Left hindlimb (tissue), 1 donor: ENCODE results near the gene MYH15.

Experiments
- DNase-seq: peaks from one replicate; pipeline ENCODE4 v3.0.0-alpha.2; 2018

The MYH15 gene

DNA sequence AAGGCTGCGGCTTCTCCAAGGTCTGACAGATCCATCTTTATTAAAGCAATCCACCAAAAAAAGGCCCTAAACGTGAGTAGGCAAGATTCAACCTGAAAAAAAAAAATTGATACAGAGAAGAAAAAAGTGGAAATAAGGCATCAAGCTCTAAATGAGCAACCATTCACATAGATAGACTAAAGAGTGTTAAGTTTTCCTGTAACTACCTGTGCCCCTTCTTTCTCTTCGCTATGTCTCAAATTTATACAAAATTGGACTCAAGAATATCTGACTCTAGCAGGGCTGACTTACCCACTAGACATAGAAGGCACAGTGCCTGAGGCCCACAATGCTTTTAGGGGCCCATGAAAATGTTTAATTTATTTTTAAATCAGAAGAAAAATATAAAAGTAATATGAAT, at the start of gene MYH15:
TSS of gene MYH15 (minus strand) at position 101 of the 400 bp plus-strand sequence. CDS start at position 35, 66 bp downstream.
- no peak for DNase-seq

DNA sequence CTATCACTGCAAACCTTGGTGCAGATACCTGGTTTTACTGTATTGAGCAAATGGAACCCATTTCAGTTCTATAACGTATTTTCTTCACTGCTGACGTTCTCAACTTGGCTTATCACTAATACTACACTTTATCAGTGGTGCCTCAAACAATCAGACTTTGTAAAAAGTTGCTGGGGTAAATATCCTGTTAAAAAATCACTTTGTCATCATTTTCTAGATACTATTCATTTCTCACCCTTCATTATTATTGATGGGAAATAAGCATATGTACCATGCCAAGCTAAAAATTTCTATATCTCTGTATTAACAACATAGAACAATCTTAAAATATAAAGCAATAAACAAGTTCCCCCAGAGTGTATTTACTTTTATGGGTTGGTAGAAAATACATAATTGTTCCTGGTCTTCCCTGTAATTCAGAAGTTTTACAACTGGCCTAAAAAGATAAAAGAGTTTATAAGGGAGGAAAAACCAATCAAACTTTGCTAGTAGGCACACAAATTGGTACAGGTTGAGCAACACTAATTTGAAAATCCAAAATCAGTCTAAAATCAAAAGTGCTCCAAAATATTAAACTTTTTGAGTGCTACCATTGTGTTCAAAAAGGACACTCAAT, 45.7 kb upstream of the MYH15 start:
- DNase-seq: no peak

DNA sequence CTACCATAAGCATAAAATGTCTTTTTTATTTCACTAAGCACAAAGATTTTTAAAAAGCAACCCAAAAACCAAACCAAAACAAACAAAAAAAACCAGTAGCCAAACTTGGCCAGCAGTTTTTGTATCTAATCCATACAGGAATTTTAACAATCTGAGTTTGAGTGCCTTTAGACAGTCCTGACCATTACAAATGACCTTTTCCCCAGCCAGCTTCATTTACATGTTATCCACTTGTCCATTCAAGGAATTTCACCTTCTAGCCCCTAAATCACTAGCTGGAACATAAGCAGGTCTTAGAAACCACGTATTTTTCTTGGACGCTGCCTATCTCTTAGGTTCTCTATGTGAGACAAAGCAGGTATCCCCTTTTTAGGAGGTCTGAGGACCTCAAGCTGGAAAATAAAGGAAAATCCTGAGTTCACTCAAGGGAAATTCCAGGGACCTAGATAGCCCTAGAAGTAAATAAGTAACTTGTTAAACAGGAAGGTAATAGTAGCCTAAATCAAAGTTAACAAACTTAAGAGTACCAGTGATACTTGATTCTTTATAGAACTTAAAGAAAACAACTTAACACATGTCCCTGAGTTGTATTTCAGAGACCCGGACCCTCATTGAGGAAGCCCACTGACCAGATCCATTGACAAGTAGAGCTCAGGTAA, 44.6 kb upstream of the MYH15 start:
- no peak for DNase-seq

DNA sequence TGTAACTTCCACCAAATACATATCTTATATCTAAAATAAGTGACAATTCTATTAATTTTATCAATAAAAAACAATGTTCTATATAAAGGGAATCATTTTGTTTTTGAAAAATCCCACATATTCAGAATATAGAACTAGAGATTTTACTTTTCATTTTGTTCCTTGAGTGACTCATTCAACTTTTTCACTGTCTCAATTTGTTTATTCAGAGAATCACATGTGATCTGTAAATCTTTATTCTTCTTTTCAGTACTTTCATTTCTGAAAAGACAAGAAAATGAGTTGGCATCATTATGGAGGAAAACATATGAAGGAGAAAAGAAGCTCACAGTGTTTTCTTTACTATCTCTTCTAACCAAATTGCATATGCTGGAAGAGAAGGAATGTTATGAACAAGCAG, 43.8 kb upstream of the MYH15 start:
- no peak for DNase-seq

DNA sequence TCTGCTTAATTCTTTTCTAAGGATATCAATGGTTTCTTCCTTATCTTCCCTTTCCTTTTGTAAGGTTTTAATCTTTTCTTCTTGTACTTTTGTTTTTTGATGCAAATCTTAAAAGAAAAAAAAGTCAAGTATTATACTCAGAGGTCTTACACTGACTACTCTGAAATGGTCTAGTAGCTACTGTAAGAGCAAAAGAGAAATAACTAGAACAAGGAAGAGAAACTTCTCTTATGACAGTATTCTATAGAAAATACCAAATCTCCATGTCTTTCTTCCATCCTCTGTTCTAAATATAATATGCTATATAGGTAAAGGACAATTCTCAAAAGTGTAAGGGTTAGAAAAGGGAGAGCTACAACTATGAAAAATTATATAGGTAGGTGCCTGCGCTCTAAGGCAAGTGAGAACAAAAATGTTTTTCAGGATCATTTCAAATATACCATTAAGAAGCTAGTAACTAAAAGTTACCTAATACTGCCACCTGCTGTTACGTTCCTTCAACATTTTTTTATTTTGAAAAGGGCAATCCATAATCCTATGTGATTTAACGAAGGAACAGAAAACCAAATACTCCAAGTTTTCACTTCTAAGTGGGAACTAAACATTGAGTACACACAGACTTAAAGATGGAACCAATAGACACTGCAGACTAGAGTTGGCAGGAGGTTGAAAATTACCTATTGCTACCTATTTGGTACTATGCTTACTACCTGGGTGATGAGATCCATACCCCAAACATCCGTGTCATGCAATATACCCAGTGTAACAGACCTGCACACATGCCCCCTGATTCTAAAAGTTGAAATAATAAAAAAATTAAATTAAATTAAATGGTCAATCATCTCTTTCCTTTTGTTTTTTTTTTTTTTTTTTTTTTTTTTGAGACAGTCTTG, 42.1 kb upstream of the MYH15 start:
- no peak for DNase-seq

DNA sequence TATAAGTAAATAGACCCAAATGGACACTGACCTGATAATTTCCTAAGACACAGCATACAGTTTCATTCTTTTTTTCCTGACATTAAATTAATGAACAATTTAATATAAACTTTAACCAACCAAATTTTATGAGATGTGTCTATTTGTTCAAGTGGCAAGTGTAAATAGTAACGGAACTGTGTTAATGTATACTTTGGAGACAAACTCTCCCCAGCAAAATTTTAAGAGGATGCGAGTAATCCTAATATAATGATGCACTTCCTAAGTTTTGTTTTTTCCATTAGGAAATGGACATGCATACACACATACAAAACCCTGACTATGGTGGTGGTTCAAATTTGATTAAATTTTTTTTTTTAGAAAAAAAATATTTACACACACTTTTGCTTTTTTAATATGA, 38.5 kb upstream of the MYH15 start:
- no peak for DNase-seq

DNA sequence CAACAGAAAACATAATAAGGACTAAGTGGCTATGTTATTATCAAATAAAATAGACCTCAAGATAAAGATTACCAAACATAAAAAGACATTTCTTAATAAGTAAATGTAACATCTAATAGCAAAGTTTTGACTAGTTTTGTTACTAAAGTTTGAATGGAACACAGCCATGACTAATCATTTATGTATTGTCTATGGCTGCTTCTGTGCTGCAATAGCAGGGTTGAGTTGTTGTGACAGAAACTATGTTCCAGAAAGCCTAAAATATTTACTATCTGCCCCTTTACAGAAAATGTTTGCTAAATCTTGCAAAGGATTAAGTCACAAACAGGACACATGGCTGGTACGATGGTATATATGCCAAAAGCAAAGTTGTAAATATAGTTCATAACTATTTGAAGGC, 37.9 kb upstream of the MYH15 start:
- no peak for DNase-seq

DNA sequence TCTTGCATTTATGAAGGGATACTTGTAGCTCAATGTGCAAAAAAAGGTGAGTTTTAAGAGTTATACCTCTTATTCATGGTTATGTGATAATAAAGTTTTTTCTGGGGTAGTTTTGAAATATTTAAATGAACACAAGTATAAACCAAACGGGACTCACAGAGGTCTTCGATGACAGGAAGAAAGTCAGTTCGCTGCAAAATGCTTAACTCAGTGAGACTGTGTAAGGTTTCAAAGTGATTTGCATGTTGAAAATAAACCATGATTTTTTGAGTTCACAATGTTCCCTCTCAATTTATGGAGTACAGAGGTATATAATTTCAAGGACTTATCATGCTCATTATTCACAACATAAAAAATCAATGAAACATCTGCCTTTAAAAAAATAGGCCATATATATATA, 36.3 kb upstream of the MYH15 start:
- DNase-seq: no peak

DNA sequence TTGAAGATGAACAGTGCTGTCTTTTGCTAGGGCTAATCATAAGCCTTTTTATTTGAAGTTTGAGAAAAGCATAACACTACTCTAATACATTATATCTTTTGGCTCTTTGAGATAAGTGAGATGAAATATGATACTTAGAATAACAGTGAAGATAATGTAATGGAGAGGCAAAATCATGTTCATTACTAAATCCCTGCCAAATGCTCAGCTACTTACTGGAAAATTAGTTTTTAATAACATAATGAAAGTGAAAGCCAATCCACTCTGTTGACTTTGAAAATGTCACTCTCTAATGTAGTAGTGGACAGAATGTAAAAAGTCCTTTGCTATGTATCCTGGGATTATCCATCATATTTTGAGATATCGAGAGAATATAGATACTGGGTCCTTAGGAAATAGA, 35.9 kb upstream of the MYH15 start:
- DNase-seq: no peak

DNA sequence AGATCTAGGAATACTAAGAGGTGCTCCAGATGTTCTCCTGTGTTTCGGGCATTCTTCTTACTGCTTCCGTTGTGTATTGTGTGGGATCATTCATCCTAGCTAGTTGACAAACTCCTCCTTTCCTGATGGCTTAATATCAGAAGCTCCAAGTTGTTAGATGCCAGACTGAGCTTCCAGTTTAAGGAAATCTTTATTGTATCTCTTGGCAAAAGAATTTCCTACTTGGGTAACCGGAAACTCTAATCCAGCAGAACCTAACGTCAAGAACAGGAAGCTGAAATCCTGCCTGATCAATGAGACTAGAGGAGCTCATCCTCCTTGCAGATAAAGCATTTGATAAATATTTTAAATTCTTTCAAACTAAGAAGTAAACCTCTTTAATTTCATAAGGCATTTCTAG, 27.7 kb upstream of the MYH15 start:
- DNase-seq: no peak

DNA sequence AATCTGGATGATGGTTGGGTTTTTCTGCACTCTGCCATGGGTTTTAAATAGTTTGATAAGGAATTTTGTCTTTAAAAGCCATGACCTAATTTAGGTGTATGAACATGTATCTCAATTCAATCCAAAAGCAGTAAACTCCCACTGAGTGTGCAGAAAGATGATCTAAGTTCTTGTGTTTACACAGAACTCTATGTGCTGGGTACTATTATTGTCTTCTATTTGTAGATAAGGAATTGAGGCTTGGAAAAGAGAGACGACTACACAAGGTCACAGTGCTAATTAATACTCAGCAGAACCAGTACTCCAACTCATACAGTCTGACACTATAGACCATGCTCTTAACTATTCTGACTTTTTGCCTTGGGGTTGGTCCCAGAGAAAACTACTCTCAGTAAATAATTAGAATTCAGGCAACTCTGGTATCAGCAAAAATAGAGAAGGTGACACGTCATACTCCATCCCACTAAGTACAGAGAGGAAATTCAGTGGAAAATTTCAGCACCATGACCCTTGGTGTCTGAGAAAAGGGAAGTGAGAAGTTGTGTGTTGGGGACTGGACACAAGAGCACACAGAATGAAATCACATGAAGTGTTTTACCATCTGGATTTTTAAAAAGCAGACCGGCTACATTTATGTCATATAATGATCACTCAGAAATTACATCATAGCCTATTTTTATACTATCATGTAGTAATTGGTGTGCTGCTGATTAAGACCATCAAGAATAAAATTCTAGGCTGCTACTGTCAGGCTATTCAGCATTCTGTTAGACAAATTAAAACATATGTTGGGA, 18.3 kb upstream of the MYH15 start:
- DNase-seq: no peak

DNA sequence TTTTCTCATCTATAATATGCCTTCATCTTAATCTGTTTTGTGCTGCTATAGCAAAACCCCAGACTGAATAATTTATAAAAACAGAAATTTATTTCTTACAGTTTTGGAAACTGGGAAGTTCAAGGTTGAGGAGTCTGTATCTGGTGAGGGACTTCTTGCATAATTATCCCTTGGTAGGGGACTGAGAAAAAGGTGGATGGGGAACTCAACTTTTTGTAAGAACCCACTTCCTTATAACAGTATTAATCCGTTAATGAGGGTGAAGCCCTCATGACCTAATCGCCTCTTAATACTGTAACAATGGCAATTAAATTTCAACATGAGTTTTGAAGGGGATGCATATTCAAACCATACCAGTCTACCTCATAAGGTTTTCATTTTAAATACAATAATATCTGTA, 17.4 kb upstream of the MYH15 start:
- no peak for DNase-seq

DNA sequence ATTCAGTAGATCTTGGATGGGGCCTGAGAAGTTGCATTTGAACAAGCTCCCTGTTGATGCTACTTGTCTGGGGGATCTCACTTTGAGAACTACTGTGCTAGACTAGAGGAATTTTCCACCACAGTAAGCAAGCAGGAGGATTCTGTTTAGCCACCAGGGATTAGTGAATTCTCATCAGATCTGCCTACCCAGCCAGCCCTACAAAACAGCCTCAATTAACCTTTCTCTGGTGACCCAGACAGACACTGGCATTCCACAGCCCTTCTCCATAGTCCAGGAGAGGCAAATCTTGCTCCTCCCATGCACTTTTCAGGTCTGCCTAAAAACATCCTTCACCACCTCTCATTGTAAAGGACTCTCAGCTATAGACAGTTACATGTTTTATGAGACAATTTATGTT, 16.7 kb upstream of the MYH15 start:
- DNase-seq: no peak

DNA sequence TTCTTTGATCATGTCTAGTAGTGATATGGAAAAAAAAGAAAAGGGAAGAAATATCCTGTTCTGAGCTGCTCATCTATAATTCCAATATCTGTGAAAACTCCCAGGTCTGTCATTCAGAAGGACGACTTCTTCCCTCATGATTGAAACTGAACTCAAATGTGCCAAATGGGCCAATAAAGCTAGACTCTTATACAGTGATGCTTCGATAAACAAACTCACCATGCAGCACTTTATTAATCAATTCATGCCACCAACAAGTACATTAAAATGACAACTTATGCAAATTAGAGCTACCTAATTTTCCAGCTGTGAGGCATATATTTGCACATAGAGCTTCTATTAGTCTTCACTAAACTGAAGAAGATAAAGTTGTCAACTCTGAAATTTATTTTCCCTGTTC, 15.6 kb upstream of the MYH15 start:
- no peak for DNase-seq

DNA sequence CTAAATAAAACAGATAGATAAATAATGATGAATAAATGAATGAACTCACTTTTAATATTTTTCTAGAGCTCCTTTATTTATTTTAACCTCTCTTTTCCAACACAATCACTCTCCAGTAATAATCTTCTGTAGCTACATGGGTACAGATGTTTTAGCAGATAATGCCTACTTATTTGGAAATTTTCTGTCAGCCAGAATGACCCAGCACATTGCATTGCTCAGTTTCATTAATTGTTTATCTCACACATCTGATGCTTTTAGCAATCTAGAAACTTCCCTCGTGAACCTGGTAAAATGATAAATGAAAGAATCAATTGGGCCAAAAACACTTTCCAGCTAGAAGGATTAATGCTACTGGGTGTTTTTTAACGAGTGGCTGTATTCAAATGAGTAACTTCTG, 14.9 kb upstream of the MYH15 start:
- DNase-seq: no peak

DNA sequence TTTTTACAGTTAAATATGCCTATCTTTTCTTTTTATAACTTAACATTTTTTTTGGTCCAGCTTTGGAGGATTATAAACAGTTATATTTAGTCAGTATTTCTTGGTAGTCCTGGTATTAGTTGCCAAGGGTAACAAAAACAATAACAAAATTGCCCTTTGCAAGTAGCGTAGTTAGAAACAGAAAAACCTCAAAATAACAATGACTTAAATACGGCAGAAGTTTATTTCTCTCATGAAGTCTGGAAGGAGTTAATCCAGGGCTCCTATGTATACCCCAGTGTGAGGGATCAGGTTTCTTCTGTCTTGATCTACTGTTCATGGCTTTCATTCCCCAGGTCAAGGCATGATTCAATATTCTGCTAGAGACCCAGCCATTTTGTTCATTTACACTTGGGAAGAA, 14.1 kb upstream of the MYH15 start:
- no peak for DNase-seq

DNA sequence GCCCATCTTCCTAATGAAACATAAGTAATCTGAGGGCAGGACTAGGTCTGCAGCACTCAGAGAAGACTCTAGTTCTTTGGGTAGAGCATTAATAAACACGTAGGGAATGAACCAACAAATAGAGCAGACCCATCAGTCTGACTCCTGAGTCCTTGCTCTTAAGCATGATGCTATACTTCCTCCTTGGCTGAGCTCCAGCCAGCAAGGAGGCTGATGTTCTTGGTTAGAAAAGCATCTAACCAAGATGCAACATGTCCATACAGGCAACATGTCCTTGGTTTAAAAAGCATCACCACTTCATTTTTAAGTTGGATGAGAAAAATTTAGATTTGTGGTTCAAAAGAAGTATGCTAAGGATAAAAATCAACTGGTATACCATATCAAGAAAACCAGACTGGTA, 8.5 kb upstream of the MYH15 start:
- DNase-seq: no peak

DNA sequence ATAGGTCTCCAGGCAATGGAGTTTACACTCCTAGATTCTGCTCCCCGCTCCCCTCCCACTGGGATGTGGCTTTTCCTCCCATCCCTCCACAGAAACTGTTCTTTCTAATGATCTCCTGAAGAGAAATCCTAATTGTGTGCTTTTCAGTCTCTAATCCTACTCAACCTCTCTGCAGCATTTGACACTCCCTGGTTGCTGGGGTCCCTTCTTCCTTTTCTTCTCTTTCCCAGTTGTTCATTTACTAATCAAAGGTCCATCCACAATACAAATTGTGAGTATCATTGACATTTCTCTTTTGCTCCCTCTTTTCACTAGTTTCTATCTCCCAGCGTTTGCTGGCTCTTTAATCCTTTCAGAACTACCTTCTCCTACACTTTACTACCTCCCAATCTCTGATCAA, 6.5 kb upstream of the MYH15 start:
- DNase-seq: no peak

DNA sequence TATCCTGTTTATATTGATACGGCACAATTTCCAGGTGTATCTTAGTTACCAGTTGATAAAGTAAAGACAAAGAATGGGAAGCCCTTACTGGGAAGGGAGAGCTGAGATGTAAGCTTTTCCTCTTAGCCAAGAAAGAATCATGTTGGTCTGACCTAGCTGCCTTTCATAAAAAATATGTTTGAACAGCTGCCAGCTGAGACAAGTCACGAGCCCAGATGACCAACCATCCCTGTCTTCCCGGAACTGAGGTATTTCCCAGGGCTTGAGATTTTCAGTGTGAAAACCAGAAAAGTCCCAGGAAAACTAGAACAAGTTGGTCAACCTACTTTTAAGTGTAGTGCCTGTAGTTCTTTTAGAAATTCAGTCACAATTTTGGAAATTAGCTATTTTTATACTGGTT, 3.6 kb upstream of the MYH15 start:
- DNase-seq: no peak

DNA sequence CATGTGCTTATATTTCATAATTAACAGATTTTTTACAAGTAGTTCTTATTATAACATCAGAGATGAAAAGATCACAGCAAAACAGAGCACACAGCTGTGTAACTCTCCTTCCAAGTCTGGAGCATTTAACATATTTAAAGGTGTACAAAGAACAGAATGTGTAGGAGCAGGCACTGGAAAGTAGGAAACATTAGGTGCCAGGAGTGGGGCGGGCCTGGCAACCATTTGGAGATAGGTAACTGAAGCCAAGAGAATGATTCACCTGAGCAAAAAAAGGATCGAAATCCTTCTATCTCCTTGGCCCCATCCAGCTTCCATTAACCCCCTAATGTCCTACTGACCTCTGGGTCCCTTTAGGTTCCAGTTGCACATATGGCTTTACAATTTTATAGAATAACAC, 2.3 kb upstream of the MYH15 start:
- no peak for DNase-seq

DNA sequence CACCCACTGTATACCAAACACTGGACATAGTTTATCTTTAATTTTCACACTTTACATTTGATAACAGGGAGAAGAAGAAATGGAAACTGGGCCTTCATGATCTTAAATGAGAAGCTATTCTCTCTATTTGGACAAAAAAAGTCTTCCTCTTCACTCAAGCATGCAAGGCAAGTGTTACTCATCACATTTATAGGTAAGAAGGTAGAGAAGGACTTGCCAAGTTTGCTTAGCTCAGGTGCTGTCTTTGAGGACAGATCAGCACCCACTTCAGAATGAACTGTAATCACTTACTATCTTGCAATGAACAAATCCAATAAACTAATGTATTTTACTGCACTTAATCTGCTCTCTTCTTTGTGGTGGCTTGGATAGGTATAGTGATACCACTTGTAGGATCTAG, 1.1 kb upstream of the MYH15 start:
- DNase-seq: no peak

DNA sequence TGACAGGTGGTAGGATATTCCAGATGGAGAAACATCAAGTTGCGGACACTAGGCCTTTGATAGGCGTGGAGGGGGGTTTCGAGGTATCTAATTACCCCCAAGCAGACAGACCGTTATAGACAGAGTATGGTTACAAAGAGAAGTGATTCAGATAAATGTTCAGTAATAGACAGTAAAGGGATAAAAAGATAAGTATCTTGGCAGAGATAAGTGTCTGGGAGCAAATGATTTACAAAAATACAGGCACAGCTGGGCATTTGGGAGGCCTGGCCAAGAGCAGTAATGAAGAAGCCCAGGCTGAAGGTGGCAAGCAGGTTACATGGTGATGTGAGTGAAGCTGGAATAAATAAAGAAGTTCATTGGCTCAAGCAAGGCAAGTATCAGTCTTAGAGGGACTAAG, 659 bp upstream of the MYH15 start:
- no peak for DNase-seq

DNA sequence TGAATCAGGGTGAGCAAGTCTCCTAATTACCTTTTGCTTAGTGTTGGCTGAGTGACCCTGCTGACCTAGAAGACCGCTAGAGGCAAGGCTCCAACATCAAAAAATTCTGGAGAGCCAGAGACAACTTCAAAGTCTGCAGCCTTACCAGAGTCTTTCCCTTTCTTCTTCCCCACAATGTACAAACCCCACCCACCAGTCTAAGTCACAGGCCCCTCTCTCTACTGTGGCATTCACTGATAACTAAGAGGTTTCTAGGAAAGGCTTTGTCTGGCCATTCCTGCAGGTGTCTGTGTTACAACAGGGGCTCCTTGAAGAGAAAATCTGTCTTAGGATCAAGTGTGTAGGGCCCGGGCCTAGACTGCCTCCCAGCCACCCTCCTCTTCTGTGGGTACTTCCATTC, 525 bp downstream of the MYH15 start:
- DNase-seq: no peak
